Measurements from ENCODE around the gene ATXN7L3. TPM values are rescaled to one million over a fixed set of nuclear protein-coding genes. Genes with fewer than 3 reads are reported as not detected.

ATXN7L3 gene
- total RNA-seq, 1 experiment from 2014 or later, result 19.5 TPM

Other genes with a start within 250 kb of the ATXN7L3 start
- not detected in 2 replicates for gene PYY, start 245.9 kb downstream of the ATXN7L3 start, total RNA-seq (2014; rRNA removed; shearing (Covaris generic))
- 1.8 and 3.3 TPM in 2 replicates for gene NAGS, start 195.3 kb downstream of the ATXN7L3 start, total RNA-seq (2014; rRNA removed; shearing (Covaris generic))
- 46.8 and 48.3 TPM in 2 replicates for gene TMEM101, start 184.9 kb downstream of the ATXN7L3 start, total RNA-seq (2014; rRNA removed; shearing (Covaris generic))
- 29.2 and 30.9 TPM in 2 replicates for gene LSM12, start 133.2 kb downstream of the ATXN7L3 start, total RNA-seq (2014; rRNA removed; shearing (Covaris generic))
- 18.2 and 22.9 TPM in 2 replicates for gene G6PC3, start 129.1 kb downstream of the ATXN7L3 start, total RNA-seq (2014; rRNA removed; shearing (Covaris generic))
- 14.3 and 19.9 TPM in 2 replicates for gene HDAC5, start 76.2 kb downstream of the ATXN7L3 start, total RNA-seq (2014; rRNA removed; shearing (Covaris generic))
- 7.3 and 9.9 TPM in 2 replicates for gene HROB, start 58.0 kb downstream of the ATXN7L3 start, total RNA-seq (2014; rRNA removed; shearing (Covaris generic))
- not detected in 2 replicates for gene ASB16, start 29.2 kb downstream of the ATXN7L3 start, total RNA-seq (2014; rRNA removed; shearing (Covaris generic))
- 19.4 and 25.0 TPM in 2 replicates for gene TMUB2, start 12.9 kb downstream of the ATXN7L3 start, total RNA-seq (2014; rRNA removed; shearing (Covaris generic))
- gene UBTF, start 19.8 kb upstream of the ATXN7L3 start, total RNA-seq (2014; rRNA removed; shearing (Covaris generic)), result 40.4 and 41.1 TPM in 2 replicates
- not detected in 2 replicates for gene SLC4A1, start 68.3 kb upstream of the ATXN7L3 start, total RNA-seq (2014; rRNA removed; shearing (Covaris generic))
- gene RUNDC3A, start 108.7 kb upstream of the ATXN7L3 start, total RNA-seq (2014; rRNA removed; shearing (Covaris generic)), result 0.12 TPM in 1 of 2 replicates, not detected in the other
- 85.1 and 87.4 TPM in 2 replicates for gene SLC25A39, start 124.9 kb upstream of the ATXN7L3 start, total RNA-seq (2014; rRNA removed; shearing (Covaris generic))
- gene GRN, start 145.4 kb upstream of the ATXN7L3 start, total RNA-seq (2014; rRNA removed; shearing (Covaris generic)), result 156 and 202 TPM in 2 replicates
- gene FAM171A2, start 164.0 kb upstream of the ATXN7L3 start, total RNA-seq (2014; rRNA removed; shearing (Covaris generic)), result 1.1 and 1.9 TPM in 2 replicates
- 0.36 and 0.68 TPM in 2 replicates for gene ITGA2B, start 189.8 kb upstream of the ATXN7L3 start, total RNA-seq (2014; rRNA removed; shearing (Covaris generic))